Stimulated activated CD4-positive, alpha-beta T cell treated with anti-CD3 and anti-CD28 coated beads, Interleukin-15, amount 100 ng/mL, for 48 hours (primary cell): ENCODE results near the gene SEMA4B.
A peak's percentile ranks its signal among the peaks of the same experiment; 100 is the strongest.
"Not testable (repeated sequence)": the region's sequence is repeated elsewhere in the genome, so short reads cannot be mapped to it uniquely, and the experiment has no call there.

Experiments used
- DNase-seq, 2 donors: peaks; one replicate each; pipeline ENCODE4 v3.0.0-alpha.2; 2020; ENCODE audit warnings: low read depth in 2 of 2

Gene SEMA4B

GRCh38 chr15:90227816-90228772 is 27.0 kb downstream of the SEMA4B start:
- no peak for DNase-seq

- DNase-seq, result no peak
These were observed 27.8 kb downstream of the SEMA4B start for GRCh38 chr15:90228960-90229359.

DNA sequence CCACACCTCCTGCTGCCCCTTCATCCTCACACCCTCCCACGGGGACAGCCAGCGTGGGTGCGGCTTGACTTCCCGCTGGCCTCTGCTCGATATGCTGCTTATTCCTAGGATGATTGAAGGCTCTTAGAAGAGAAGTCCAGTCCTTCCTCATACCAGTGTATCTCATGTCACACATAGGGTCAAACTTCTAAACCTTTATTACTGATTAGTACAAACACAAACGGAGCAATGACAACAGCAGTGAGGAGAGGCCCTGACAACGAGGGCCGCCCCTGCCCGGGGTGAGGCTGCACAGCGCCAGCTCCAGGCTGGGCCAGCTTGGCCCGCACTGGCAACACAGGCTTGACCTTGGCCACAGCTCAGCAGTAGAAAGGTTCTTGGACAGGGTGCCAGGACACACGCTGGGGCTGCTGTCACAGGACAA is 29.0 kb downstream of the SEMA4B start:
- DNase-seq, result no peak

GRCh38 chr15:90230610-90231009 is 29.5 kb downstream of the SEMA4B start:
- no peak for DNase-seq

GRCh38 chr15:90231028-90232017 is 30.2 kb downstream of the SEMA4B start:
- peak; percentile 55 to 56 for DNase-seq

GRCh38 chr15:90232196-90232595 is 31.1 kb downstream of the SEMA4B start:
- DNase-seq, result no peak

DNA sequence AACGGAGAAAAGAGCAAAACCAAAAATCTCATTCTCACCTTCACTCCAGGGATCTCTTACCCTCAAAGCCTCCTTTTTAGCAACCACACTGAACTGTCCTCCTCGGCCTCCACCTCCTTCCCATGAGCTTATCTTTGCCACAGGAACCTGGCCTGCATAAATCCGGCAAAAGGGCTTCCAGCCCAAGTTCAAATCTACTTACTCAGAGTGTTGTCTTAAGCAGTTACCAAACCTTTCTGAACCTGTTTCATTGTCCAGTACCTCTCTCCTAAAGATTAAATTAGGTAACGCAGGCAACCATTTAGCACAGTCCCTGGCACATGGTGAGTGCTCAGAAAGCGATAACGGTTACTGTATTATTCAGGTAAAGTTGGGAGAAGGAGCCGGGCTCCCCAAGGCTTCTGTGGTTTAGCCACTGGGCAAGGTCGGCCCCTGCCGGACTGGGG is 31.8 kb downstream of the SEMA4B start:
- no peak for DNase-seq

DNA sequence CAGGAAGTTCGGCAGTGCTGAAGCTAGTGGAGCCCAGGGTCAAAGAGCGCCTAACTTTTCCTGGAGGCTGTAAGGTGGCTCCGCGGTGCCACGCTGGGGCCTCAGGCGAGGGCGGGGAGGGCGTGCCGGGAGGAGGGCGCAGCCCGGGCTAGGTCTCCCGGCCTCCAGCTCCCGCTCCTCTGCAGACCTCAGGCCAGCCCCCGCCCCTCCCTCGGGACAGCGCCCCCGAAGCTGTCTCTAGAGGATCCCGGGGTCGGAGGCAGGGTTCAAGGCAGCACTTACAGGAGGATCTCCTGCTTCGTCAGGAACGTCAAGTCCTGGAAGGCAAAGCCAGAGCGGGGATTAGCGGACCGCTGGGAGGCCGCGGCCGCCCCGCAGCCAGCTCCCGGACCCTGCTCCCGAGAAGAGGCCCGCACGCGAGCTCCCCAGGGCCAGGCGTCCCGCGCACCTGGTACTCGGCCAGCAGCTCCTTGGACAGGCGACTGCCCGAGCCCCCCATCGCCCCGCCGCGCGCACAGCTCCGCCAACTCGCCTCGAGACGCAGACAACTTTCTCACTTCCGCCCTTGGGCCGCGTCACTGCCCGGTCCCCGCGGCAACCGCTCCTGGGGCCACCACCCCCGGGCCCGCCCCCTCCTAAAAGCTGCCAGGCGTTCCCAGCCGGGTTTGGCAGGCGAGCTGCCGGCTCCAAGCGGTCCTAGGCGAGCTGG is 32.4 kb downstream of the SEMA4B start, which contains the start of gene CIB1:
TSS of gene CIB1 (minus strand) at position 555 of the 709 bp plus-strand sequence. CDS start at position 499, 56 bp downstream.
- peak; percentile 96 to 97 for DNase-seq

GRCh38 chr15:90234096-90234988 is 33.2 kb downstream of the SEMA4B start, which contains the start of gene GDPGP1:
Gene GDPGP1, plus strand, starts transcription at chr15:90234209. Its CDS starts 6,700 bp downstream, at chr15:90240909.
- DNase-seq, result no peak

GRCh38 chr15:90239371-90239770 is 38.2 kb downstream of the SEMA4B start:
- no peak for DNase-seq

GRCh38 chr15:90240856-90241255 is 39.7 kb downstream of the SEMA4B start:
- no peak for DNase-seq

- DNase-seq, result no peak
These were observed 40.4 kb downstream of the SEMA4B start for GRCh38 chr15:90241343-90242192.

DNA sequence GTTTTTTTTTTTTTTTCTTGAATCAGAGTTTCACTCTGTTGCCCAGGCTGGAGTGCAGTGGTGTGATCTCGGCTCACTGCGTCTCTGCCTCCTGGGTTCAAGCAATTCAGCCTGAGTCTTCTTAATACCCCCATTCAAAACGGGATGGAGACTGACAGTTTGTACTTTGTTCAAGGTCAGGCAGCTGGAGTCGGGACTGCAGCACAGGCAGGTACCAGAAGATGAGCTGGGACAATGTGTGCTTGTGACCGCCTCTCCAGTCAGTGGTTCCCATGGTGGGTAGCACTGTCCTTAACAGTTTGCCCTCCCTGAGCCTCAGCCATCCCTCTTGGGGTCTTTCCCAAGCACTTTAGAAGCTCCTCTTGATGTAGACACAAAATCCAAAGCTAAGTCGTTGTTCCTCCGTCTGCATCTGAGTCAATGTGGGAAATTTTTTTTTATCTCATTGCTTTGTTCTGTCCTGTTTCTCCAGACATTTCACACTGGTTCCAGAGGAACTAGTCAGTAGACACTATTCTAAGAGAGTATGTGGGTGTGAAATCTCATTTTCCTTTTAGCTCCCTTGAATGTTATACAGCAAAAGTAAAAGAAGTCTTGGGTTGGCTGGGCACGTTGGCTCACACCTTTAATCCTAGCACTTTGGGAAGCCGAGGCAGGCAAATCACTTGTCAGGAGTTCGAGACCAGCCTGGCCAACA is 43.0 kb downstream of the SEMA4B start:
- DNase-seq, result no peak

GRCh38 chr15:90248789-90249202 is 47.7 kb downstream of the SEMA4B start:
- DNase-seq, result no peak

DNA sequence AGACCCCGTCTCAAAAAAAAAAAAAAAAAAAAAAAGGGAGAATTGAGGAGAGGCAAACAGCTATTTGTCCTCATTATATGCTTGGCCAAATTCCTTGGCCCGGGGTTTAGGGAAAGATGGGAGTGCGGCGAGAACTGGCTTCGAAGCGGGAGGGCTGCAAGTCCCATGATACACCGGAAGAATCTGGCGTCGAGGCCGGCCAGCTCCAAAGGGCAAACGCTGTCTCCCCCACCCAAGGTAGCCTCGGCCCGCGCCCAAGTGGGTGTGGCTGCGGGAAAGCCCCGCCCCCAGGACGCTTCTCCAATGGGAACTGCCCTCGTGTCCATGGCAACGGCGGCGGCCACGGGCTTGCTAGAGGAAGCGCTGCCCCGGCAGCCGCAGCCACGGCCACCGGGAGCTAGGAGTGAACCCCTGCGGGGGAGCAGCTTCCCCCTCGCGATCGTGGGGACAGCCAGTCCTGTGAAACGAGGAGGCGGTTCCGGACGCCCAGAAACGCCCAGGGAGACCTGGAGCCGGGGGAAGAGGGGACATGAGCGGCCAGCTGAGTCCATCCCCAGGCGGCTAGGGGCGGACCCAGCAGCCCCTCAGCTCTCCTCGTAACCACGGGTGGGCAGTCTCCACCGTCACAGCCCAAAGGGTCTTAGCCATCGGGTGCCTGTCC is 48.2 kb downstream of the SEMA4B start, which contains the start of gene TTLL13:
TSS of gene TTLL13 (plus strand) at position 354 of the 661 bp plus-strand sequence. CDS start 1,075 bp downstream, outside the sequence.
- DNase-seq, result peak; percentile 71 to 74

DNA sequence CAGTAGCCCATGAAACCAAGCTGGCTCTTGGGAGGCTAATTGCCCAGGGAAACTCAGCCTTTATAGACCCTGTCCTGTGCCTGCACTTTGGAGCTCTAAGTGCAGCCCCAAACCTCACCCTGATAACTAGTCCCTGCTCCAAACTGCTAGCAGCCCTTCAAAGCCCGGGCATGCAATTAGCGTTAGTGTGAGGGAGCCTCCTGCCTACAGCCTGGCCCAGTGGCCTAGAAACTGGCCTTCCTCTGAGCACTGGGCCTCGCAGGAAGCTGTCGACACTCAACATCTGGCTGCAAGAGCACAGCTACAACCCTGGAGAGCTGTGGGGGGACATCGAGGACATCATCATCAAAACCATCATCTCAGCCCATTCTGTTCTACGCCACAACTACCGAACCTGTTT is 56.6 kb downstream of the SEMA4B start:
- no peak for DNase-seq

DNA sequence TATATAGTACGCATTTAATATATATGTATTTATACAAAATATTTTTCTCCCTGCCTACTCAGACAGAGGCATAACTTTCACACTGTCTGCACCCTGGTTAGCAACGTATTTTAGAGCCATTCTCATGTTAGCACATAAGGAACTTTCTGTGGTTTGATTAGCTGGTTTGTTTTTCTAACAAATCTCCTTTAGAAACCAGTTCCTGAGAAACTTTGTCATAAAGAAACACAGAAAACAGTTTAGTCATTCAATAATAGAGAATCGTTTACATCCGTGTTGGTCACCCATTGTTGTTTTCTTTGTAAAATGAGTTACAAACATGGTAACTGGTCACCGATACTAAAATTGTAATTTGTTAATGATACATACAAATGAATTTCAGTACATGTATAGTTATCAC is 58.4 kb downstream of the SEMA4B start:
- DNase-seq, result no peak

DNA sequence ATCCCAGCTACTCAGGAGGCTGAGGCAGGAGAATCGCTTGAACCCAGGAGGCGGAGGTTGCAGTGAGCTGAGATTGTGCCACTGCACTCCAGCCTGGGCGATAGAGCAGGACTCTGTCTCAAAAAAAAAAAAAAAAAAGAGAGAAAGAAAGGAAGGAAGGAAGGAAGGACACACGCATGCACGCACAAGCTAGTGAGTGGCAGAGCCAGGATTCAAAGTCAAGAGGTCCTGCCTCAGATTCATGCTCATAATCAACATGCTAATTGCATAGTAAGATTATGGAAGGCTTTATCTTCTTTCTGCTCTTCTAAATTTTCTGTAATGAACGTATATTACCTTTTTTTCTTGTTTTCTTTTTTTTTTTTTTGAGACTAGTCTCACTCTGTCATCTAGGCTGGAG is 59.6 kb downstream of the SEMA4B start:
- not testable (repeated sequence) for DNase-seq
